Mesenchymal stem cell (in vitro differentiated cells and primary cell): ENCODE results near the gene USP5.

ENCODE experiments used
- DNase-seq: peaks from one replicate; pipeline ENCODE4 v3.0.0-alpha.2; 2013
- H2AFZ ChIP-seq: one replicate; pipeline ENCODE4 v1.6.1; 2013; ENCODE audit warnings: low read depth, mild to moderate bottlenecking, control low read depth, inconsistent platforms, low read length, moderate library complexity
- H2AK5ac ChIP-seq: 2 replicates; pipeline ENCODE4 v1.6.1; 2013; ENCODE audit warnings: low read length, moderate library complexity, mild to moderate bottlenecking, inconsistent platforms; ENCODE audit not compliant: severe bottlenecking
- H2BK120ac ChIP-seq: one replicate; pipeline ENCODE4 v1.6.1; 2013; ENCODE audit warnings: low read depth, mild to moderate bottlenecking, inconsistent platforms, low read length, moderate library complexity
- H2BK12ac ChIP-seq, 2 experiments: one replicate each; pipeline ENCODE4 v1.6.1; 2013; ENCODE audit warnings: inconsistent platforms in 2 of 2, low read length in 2 of 2, mild to moderate bottlenecking in 2 of 2, moderate library complexity in 2 of 2, control low read depth in 1 of 2
- H2BK15ac ChIP-seq: one replicate; pipeline ENCODE4 v1.6.1; 2013; ENCODE audit warnings: mild to moderate bottlenecking, low read depth, inconsistent platforms; ENCODE audit not compliant: poor library complexity, severe bottlenecking
- H2BK5ac ChIP-seq: 2 replicates; pipeline ENCODE4 v1.6.1; 2013; ENCODE audit warnings: low read depth, mild to moderate bottlenecking, low read length, control low read depth, inconsistent platforms; ENCODE audit not compliant: poor library complexity, severe bottlenecking
- H3K14ac ChIP-seq, 2 experiments: one replicate each; pipeline ENCODE4 v1.6.1; 2013; ENCODE audit warnings: inconsistent platforms in 2 of 2, low read length in 2 of 2, control low read depth in 1 of 2, mild to moderate bottlenecking in 1 of 2, moderate library complexity in 1 of 2
- H3K18ac ChIP-seq, 2 experiments: one replicate each; pipeline ENCODE4 v1.6.1; 2013; ENCODE audit warnings: inconsistent platforms in 2 of 2, low read length in 2 of 2, control low read depth in 1 of 2, low read depth in 1 of 2, mild to moderate bottlenecking in 1 of 2
- H3K23ac ChIP-seq, 2 experiments: one replicate each; pipeline ENCODE4 v1.6.1; 2013; ENCODE audit warnings: inconsistent platforms in 2 of 2, low read length in 2 of 2, mild to moderate bottlenecking in 2 of 2, moderate library complexity in 2 of 2, control low read depth in 1 of 2
- H3K27ac ChIP-seq: 2 replicates; pipeline ENCODE4 v1.5.1; 2013; ENCODE audit warnings: mild to moderate bottlenecking, moderate library complexity, low read length, control low read depth, inconsistent platforms; ENCODE audit not compliant: poor library complexity, severe bottlenecking
- H3K27me3 ChIP-seq, 2 experiments: 2 replicates each; pipeline versions ENCODE4 v1.6.1 to v1.7.0; 2013; ENCODE audit warnings: low read length in 2 of 2, mild to moderate bottlenecking in 2 of 2, moderate library complexity in 2 of 2, control low read depth in 1 of 2, inconsistent platforms in 1 of 2; ENCODE audit not compliant: control insufficient read depth in 1 of 2, insufficient read depth in 1 of 2
- H3K36me3 ChIP-seq, 2 experiments: 2 replicates each; pipeline versions ENCODE4 v1.6.1 to v1.7.0; 2013; ENCODE audit warnings: low read length in 2 of 2, control low read depth in 1 of 2, inconsistent platforms in 1 of 2, low read depth in 1 of 2, mild to moderate bottlenecking in 1 of 2; ENCODE audit not compliant: insufficient read depth in 2 of 2, control insufficient read depth in 1 of 2
- H3K4ac ChIP-seq, 2 experiments: one replicate each; pipeline ENCODE4 v1.6.1; 2013; ENCODE audit warnings: inconsistent platforms in 2 of 2, low read length in 2 of 2, mild to moderate bottlenecking in 2 of 2, moderate library complexity in 2 of 2, control low read depth in 1 of 2, low read depth in 1 of 2
- H3K4me1 ChIP-seq: 2 replicates; pipeline ENCODE4 v1.6.1; 2013; ENCODE audit warnings: low read depth, low read length, control low read depth; ENCODE audit not compliant: control insufficient read depth, insufficient read depth
- H3K4me2 ChIP-seq: 2 replicates; pipeline ENCODE4 v1.6.1; 2013; ENCODE audit warnings: low read length, mild to moderate bottlenecking, inconsistent platforms; ENCODE audit not compliant: poor library complexity, severe bottlenecking
- H3K4me3 ChIP-seq, 2 experiments: 2 replicates each; pipeline versions ENCODE4 v1.5.1 to v1.7.0; 2013; ENCODE audit warnings: low read length in 2 of 2, mild to moderate bottlenecking in 2 of 2, control low read depth in 1 of 2, low read depth in 1 of 2; ENCODE audit not compliant: insufficient read depth in 1 of 2
- H3K79me1 ChIP-seq: replicated peaks from 2 replicates; pipeline ENCODE4 v1.6.1; 2013; ENCODE audit warnings: mild to moderate bottlenecking, control low read depth, low read length, inconsistent platforms; ENCODE audit not compliant: poor library complexity, severe bottlenecking
- H3K9ac ChIP-seq: 2 replicates; pipeline ENCODE4 v1.7.0; 2013; ENCODE audit warnings: mild to moderate bottlenecking, low read length, moderate library complexity
- H3K9me3 ChIP-seq: 2 replicates; pipeline ENCODE4 v1.7.0; 2013; ENCODE audit warnings: mild to moderate bottlenecking, low read length; ENCODE audit not compliant: control insufficient read depth
- H4K8ac ChIP-seq: one replicate; pipeline ENCODE4 v1.6.1; 2013; ENCODE audit warnings: inconsistent platforms, mild to moderate bottlenecking, low read length, moderate library complexity
- H4K91ac ChIP-seq: one replicate; pipeline ENCODE4 v1.6.1; 2013; ENCODE audit warnings: mild to moderate bottlenecking, low read length, inconsistent platforms
- WGBS: methylation state at CpG from one replicate; pipeline ENCODE4 v1.1.7; 2013; ENCODE audit warnings: mixed read lengths; 5-methylcytosine and 5-hydroxymethylcytosine counted together

The USP5 gene

GRCh38 chr12:6821591-6822425 lies 30.1 kb upstream of the USP5 start, which contains the start of gene GPR162:
TSS of gene GPR162 (plus strand) at chr12:6821821. CDS start at chr12:6823899, 2,078 bp downstream.
- WGBS, result 0% methylated on average over 5 of the region's 28 CpGs
- Histone ChIP-seq H3K27ac (no peak within 1 kb of the TSS), H2AK5ac (peak within 1 kb of the TSS; percentile 3), H3K4ac (peak within 1 kb of the TSS; percentile 49 to 69), H2AFZ (no peak within 1 kb of the TSS), H3K14ac (peak within 1 kb of the TSS in 1 of 2 experiments; percentile 90), H3K36me3 (peaks cover 0 to 7% of the 10 kb centered on the region in 2 experiments), H3K4me1 (peaks cover 44% of the 10 kb centered on the region), H3K4me3 (peak within 1 kb of the TSS; percentile 58 to 68), H3K9me3 (no peaks in the 10 kb centered on the region), H3K9ac (peak within 1 kb of the TSS; percentile 42), H3K79me1 (peaks cover 9% of the 10 kb centered on the region), H2BK5ac (no peak within 1 kb of the TSS), H3K23ac (peak within 1 kb of the TSS in 1 of 2 experiments; percentile 66), H3K4me2 (peak within 1 kb of the TSS; percentile 74), H4K8ac (peak within 1 kb of the TSS; percentile 45), H2BK15ac (peak within 1 kb of the TSS; percentile 82), H4K91ac (peak within 1 kb of the TSS; percentile 88), H2BK12ac (peak within 1 kb of the TSS; percentile 62 to 90), H3K18ac (peak within 1 kb of the TSS; percentile 73 to 91), H3K27me3 (peaks cover 22 to 49% of the 10 kb centered on the region in 2 experiments), H2BK120ac (peak within 1 kb of the TSS; percentile 81)
- peak; percentile 74 for DNase-seq

DNA sequence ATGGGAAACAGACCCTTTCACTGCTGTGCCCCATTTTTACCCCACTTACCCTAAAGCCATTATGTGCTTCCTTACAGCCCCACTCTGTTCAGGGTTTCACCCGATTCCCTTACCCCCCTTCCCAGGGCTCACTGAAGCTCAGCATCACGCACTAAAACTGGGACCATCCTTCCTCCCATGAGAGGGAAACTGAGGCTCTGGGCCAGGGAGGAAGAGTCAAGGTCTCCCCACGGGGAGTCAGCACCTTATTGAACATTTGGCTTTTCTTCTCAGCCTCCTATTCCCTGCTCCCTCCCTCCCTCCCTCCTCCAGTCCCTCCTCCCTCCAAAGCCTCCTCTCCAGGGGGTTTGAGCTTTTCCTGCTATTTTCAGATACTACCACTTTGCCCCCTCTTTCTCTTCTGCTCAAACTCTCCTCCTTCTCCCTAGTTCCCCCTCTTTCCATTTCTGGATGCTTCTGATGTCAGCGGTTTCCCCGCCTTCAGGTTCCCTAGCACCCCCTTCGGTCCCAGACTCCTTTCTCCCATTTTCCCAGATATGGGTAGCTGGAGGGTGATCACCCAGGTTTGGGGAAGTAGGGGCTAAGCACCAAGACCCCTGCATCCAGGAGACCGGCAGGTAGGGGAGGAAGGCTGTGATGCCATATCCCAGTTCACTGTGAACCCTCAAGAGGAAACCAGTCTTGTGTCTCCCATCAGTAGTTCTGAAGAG lies 29.4 kb upstream of the USP5 start:
- Histone ChIP-seq H2BK120ac (no peak overlapping the region), H4K91ac (peak overlapping the region; percentile 88), H3K4me3 (no peak overlapping the region), H3K9ac (no peak overlapping the region), H3K18ac (peak overlapping the region in 1 of 2 experiments; percentile 42), H2BK12ac (no peak overlapping the region), H3K27me3 (peaks cover 22 to 46% of the 10 kb centered on the region in 2 experiments), H3K36me3 (peaks cover 0 to 7% of the 10 kb centered on the region in 2 experiments), H3K4ac (peak overlapping the region in 1 of 2 experiments; percentile 24), H3K4me2 (peak overlapping the region; percentile 74), H3K9me3 (no peaks in the 10 kb centered on the region), H2AK5ac (peak overlapping the region; percentile 3), H3K27ac (no peak overlapping the region), H2BK15ac (no peak overlapping the region), H2AFZ (no peak overlapping the region), H3K23ac (no peak overlapping the region), H4K8ac (no peak overlapping the region), H3K4me1 (peaks cover 51% of the 10 kb centered on the region), H2BK5ac (no peak overlapping the region), H3K79me1 (peaks cover 15% of the 10 kb centered on the region), H3K14ac (no peak overlapping the region)
- DNase-seq, result no peak
- WGBS, result 50% methylated on average over 5 of the region's 7 CpGs

DNA sequence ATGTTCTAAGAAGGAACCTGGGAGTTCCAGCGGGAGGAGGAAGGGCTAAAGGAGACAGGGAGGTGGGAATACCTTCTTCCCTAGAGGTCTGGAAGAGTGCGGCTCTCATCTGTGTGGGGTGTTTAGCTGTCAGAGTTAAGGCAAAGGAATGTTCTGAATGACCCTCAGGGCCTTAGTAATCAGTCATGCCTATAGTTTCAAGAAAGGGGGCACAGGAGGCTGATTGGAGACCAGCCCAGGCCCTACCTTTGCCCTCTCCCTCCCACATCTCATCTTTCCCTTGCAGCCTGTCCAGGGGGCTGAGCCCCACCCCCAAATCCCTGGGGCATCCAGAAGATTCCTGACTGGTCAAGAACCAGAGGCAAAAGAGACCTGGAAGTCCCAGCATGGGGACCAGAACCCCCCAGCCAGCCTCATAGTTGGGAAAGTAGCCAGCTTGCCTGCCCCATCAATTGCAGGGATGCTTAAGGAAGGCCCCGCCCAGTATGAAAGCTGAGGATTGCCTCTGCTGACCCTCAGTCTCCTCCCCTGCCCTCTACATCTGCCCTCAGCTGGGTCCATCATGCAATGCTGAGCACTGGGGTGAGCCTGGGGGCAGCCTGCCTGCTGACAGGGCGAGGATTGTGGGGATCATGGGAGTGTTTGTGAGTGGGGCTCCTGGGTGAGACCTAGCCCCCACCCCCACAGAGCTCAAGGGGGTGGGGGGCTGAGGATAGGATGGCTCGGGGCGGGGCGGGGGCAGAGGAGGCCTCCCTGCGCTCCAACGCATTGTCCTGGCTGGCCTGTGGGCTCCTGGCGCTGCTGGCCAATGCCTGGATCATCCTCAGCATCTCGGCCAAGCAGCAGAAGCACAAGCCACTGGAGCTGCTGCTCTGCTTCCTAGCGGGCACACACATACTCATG lies 28.5 kb upstream of the USP5 start:
- Histone ChIP-seq H3K27me3 (peaks cover 22 to 45% of the 10 kb centered on the region in 2 experiments), H2AK5ac (no peak overlapping the region), H2AFZ (no peak overlapping the region), H3K4ac (no peak overlapping the region), H4K8ac (no peak overlapping the region), H3K4me3 (no peak overlapping the region), H3K27ac (no peak overlapping the region), H3K9ac (no peak overlapping the region), H3K18ac (no peak overlapping the region), H2BK120ac (no peak overlapping the region), H2BK15ac (no peak overlapping the region), H3K36me3 (peaks cover 0 to 7% of the 10 kb centered on the region in 2 experiments), H4K91ac (peak overlapping the region; percentile 3), H3K4me2 (no peak overlapping the region), H2BK5ac (no peak overlapping the region), H3K79me1 (peaks cover 15% of the 10 kb centered on the region), H3K14ac (peak overlapping the region in 1 of 2 experiments; percentile 47), H3K9me3 (no peaks in the 10 kb centered on the region), H3K23ac (peak overlapping the region in 1 of 2 experiments; percentile 43), H2BK12ac (peak overlapping the region in 1 of 2 experiments; percentile 45), H3K4me1 (peaks cover 53% of the 10 kb centered on the region)
- DNase-seq, result no peak
- WGBS, result 82% methylated on average over 10 of the region's 12 CpGs
